Natural killer cell (primary cell): ENCODE results near the gene NES. TPM values are rescaled to one million over a fixed set of nuclear protein-coding genes. Genes with fewer than 3 reads are reported as not detected.

Experiments used
- ATAC-seq, 3 donors: fragments of 150-1000 bp in 2 of 3; fragments of 200-7000 bp in 1 of 3; cut with Tn5 transposase; 1 replicate in 1 of 3; 2 replicates in 2 of 3; pipeline ENCODE4 v1.10.0; 2021; ENCODE audit warnings: mild to moderate bottlenecking in 2 of 3, moderate library complexity in 2 of 3
- DNase-seq, 2 donors: peaks; one replicate each; pipeline versions ENCODE4 v3.0.0 to v3.0.0-alpha.2; 2013 to 2021; ENCODE audit warnings: mixed read lengths in 1 of 2
- H3K27ac ChIP-seq: one replicate; pipeline ENCODE4 v1.5.1; 2013; ENCODE audit warnings: mild to moderate bottlenecking, low read length
- H3K27me3 ChIP-seq: one replicate; pipeline ENCODE4 v1.6.1; 2013; ENCODE audit warnings: low read length; ENCODE audit not compliant: control insufficient read depth, insufficient read depth
- H3K36me3 ChIP-seq: one replicate; pipeline ENCODE4 v1.6.1; 2013; ENCODE audit warnings: low read length; ENCODE audit not compliant: control insufficient read depth, insufficient read depth
- H3K4me1 ChIP-seq: one replicate; pipeline ENCODE4 v1.6.1; 2013; ENCODE audit warnings: low read length; ENCODE audit not compliant: control insufficient read depth, insufficient read depth
- H3K4me3 ChIP-seq: one replicate; pipeline ENCODE4 v1.5.1; 2013; ENCODE audit warnings: low read length
- H3K9me3 ChIP-seq: one replicate; pipeline ENCODE4 v1.6.1; 2013; ENCODE audit warnings: low read length; ENCODE audit not compliant: control insufficient read depth, insufficient read depth
- H3K27ac Mint-ChIP-seq, 2 donors: one replicate each; pipeline ENCODE4 v1.8.0; 2022; ENCODE audit warnings: mild to moderate bottlenecking in 2 of 2, mixed read lengths in 2 of 2, moderate library complexity in 1 of 2
- H3K27me3 Mint-ChIP-seq, 2 donors: one replicate each; pipeline ENCODE4 v1.8.0; 2022; ENCODE audit warnings: low read depth in 2 of 2, mixed read lengths in 2 of 2
- H3K36me3 Mint-ChIP-seq: one replicate; pipeline ENCODE4 v1.8.0; 2022; ENCODE audit warnings: mixed read lengths
- H3K4me1 Mint-ChIP-seq, 2 donors: one replicate each; pipeline ENCODE4 v1.8.0; 2022; ENCODE audit warnings: mixed read lengths in 2 of 2
- H3K4me3 Mint-ChIP-seq: one replicate; pipeline ENCODE4 v1.8.0; 2022; ENCODE audit warnings: mild to moderate bottlenecking, moderate library complexity, mixed read lengths
- H3K9me3 Mint-ChIP-seq, 2 donors: one replicate each; pipeline ENCODE4 v1.8.0; 2022; ENCODE audit warnings: mixed read lengths in 2 of 2
- CTCF ChIP-seq: fragments of 200-600 bp; IDR thresholded peaks from one replicate; pipeline ENCODE4 v1.8.0; 2022; ENCODE audit warnings: antibody characterized with exemption
- WGBS: methylation state at CpG from one replicate; pipeline ENCODE4 v1.1.7; 2013; ENCODE audit warnings: missing lambda C conversion rate; ENCODE audit not compliant: insufficient coverage; 5-methylcytosine and 5-hydroxymethylcytosine counted together
- intact Hi-C: fragments of 100-400 bp; cut with micrococcal nuclease; formaldehyde crosslinking; loops from one replicate; pipeline ENCODE4 v1.14.2; 2022
- total RNA-seq, 4 donors: library from RNA; stranded (reverse); fragments of 120-200 nt in 1 of 4; gene quantifications; one replicate each; pipeline versions ENCODE4 v1.2.3 to v1.2.4, GENCODE V29; 2013 to 2022

NES gene
- total RNA-seq, 3 donors from 2014 or later (not counting 1 experiment from before 2014, with no cell fraction given), result not detected

GRCh38 chr1:156706657-156707416 is 29.6 kb upstream of the NES start:
- peak overlapping the region in 1 of 2 donors; percentile 84 for H3K27ac Mint-ChIP-seq
- Histone ChIP-seq H3K4me1 (peaks cover 31% of the 10 kb centered on the region), H3K4me3 (peak overlapping the region; percentile 53), H3K36me3 (no peaks in the 10 kb centered on the region), H3K27me3 (peaks cover 26% of the 10 kb centered on the region), H3K27ac (no peak overlapping the region), H3K9me3 (no peaks in the 10 kb centered on the region)
- intact Hi-C loops, result loop anchor here (2.0 kb wide), 1 partner anchor 14 kb away; no protein-coding TSS in a partner anchor
- H3K27me3 Mint-ChIP-seq, result peaks cover 16 to 23% of the 10 kb centered on the region in 2 donors
- H3K36me3 Mint-ChIP-seq, result no peaks in the 10 kb centered on the region
- no peak for TF ChIP-seq CTCF
- H3K4me1 Mint-ChIP-seq, result peaks cover 18 to 33% of the 10 kb centered on the region in 2 donors
- peak overlapping the region; percentile 86 for H3K4me3 Mint-ChIP-seq
- DNase-seq (peak in 1 of 2 donors; percentile 54), ATAC-seq (peak in 2 of 3 donors; percentile 8 to 22)
- no peaks in the 10 kb centered on the region for H3K9me3 Mint-ChIP-seq
- WGBS, result 8% methylated on average over 29 of the region's 29 CpGs

GRCh38 chr1:156705918-156706656 is 28.9 kb upstream of the NES start:
- Mint-ChIP-seq H3K4me3 (peak overlapping the region; percentile 86), H3K27ac (peak overlapping the region in 1 of 2 donors; percentile 84), H3K4me1 (peaks cover 18 to 33% of the 10 kb centered on the region in 2 donors), H3K36me3 (no peaks in the 10 kb centered on the region), H3K27me3 (peaks cover 16 to 26% of the 10 kb centered on the region in 2 donors), H3K9me3 (no peaks in the 10 kb centered on the region)
- Histone ChIP-seq H3K4me1 (peaks cover 31% of the 10 kb centered on the region), H3K27ac (no peak overlapping the region), H3K36me3 (no peaks in the 10 kb centered on the region), H3K4me3 (peak overlapping the region; percentile 53), H3K9me3 (no peaks in the 10 kb centered on the region), H3K27me3 (peaks cover 32% of the 10 kb centered on the region)
- peak; percentile 75 for TF ChIP-seq CTCF
- 1% methylated on average over 45 of the region's 45 CpGs for WGBS
- ATAC-seq (peak; percentile 57 to 65 (median 63)), DNase-seq (peak; percentile 58 to 84)
- intact Hi-C loops, result loop anchor here (2.0 kb wide), 1 partner anchor 13 kb away; no protein-coding TSS in a partner anchor

GRCh38 chr1:156705321-156705917 is 28.2 kb upstream of the NES start, which contains the start of gene CRABP2:
Gene CRABP2 (minus strand): TSS chr1:156705583. CDS start chr1:156705446, 137 bp downstream.
- intact Hi-C loops, result no loop called here
- ATAC-seq (peak in 2 of 3 donors; percentile 49 to 54), DNase-seq (peak in 1 of 2 donors; percentile 68)
- H3K4me1 ChIP-seq, result peaks cover 31% of the 10 kb centered on the region
- Mint-ChIP-seq H3K9me3 (no peaks in the 10 kb centered on the region), H3K27me3 (peaks cover 16 to 26% of the 10 kb centered on the region in 2 donors), H3K4me1 (peaks cover 18 to 33% of the 10 kb centered on the region in 2 donors), H3K36me3 (no peaks in the 10 kb centered on the region), H3K27ac (peak within 1 kb of the TSS in 1 of 2 donors; percentile 84), H3K4me3 (peak within 1 kb of the TSS; percentile 86)
- H3K9me3 ChIP-seq, result no peaks in the 10 kb centered on the region
- H3K27me3 ChIP-seq, result peaks cover 35% of the 10 kb centered on the region
- H3K27ac ChIP-seq, result no peak within 1 kb of the TSS
- H3K36me3 ChIP-seq, result no peaks in the 10 kb centered on the region
- no peak for TF ChIP-seq CTCF
- 3% methylated on average over 40 of the region's 42 CpGs for WGBS
- peak within 1 kb of the TSS; percentile 53 for H3K4me3 ChIP-seq
